Measurements from ENCODE around the gene ARHGEF19.

DNA sequence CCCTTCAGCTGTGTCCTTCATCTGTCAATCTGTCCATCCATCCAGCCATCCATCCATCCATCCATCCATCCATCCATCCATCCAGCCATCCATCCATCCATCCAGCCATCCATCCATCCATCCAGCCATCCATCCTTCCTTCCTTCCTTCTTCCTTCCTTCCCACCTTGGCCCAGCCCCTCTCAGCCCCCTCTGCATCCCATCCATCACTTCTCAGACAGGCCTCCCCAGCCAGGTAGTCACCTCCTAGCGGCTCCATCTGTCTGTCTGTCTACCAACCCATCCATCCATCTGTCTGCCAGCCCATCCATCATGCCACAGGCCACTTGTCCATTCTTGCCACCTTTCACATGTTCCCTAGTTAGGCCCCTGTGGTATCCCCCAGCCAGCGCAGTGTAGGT is 46.3 kb downstream of the ARHGEF19 start:
- TF ChIP-seq POLR2A (IDR thresholded peaks at IDR 0.05) = no peak
- TF ChIP-seq, protein P1, sequence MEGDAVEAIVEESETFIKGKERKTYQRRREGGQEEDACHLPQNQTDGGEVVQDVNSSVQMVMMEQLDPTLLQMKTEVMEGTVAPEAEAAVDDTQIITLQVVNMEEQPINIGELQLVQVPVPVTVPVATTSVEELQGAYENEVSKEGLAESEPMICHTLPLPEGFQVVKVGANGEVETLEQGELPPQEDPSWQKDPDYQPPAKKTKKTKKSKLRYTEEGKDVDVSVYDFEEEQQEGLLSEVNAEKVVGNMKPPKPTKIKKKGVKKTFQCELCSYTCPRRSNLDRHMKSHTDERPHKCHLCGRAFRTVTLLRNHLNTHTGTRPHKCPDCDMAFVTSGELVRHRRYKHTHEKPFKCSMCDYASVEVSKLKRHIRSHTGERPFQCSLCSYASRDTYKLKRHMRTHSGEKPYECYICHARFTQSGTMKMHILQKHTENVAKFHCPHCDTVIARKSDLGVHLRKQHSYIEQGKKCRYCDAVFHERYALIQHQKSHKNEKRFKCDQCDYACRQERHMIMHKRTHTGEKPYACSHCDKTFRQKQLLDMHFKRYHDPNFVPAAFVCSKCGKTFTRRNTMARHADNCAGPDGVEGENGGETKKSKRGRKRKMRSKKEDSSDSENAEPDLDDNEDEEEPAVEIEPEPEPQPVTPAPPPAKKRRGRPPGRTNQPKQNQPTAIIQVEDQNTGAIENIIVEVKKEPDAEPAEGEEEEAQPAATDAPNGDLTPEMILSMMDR (IDR thresholded peaks at IDR 0.05) = no peak

All from heart left ventricle (tissue), 13 donors.